GM12878 (cell line): ENCODE measurements around the gene APOL4. TPM values are rescaled to one million over a fixed set of nuclear protein-coding genes. Genes with fewer than 3 reads are reported as not detected.

Experiments
- ATAC-seq: fragments of 200-7000 bp; cut with Tn5 transposase; 3 replicates; pipeline ENCODE4 v1.9.1; 2020; ENCODE audit warnings: mild to moderate bottlenecking, moderate library complexity
- BruUV-seq: library from RNA; stranded (reverse); fragments of 400-500 nt; replicated peaks from 2 replicates; lab custom pipeline; 2021; lab: Mats Ljungman, UMichigan
- CTCF ChIA-PET: fragments of 300-600 bp; sonication (Branson Sonifier 250); formaldehyde crosslinking; extraction: SDS; loops from one replicate; lab custom pipeline; 2021; ENCODE audit warnings: inconsistent platforms; lab: Yijun Ruan, JAX
- POLR2A ChIA-PET: fragments of 350-600 bp; formaldehyde crosslinking; extraction: SDS; loops from one replicate; lab custom pipeline; 2021; ENCODE audit warnings: inconsistent platforms; lab: Charles Lee
- RAD21 ChIA-PET: fragments of 300-600 bp; sonication (Branson Sonifier 250); formaldehyde crosslinking; loops from one replicate; lab custom pipeline; 2023; ENCODE audit warnings: antibody characterized with exemption; ENCODE audit not compliant: unreplicated experiment; lab: Charles Lee
- SMC1A ChIA-PET: fragments of 300-600 bp; sonication (Branson Sonifier 250); formaldehyde crosslinking; loops from one replicate; lab custom pipeline; 2023; ENCODE audit not compliant: unreplicated experiment, uncharacterized antibody; lab: Charles Lee
- DNase-seq: peaks from one replicate; pipeline ENCODE4 v3.0.0-alpha.2; 2011; ENCODE audit warnings: low read depth, low spot score
- FAIRE-seq: peaks from 3 replicates; lab custom pipeline; 2011; peaks lifted over from hg19 to GRCh38; lab: Jason Lieb, UNC
- H2AFZ ChIP-seq: 2 replicates; pipeline ENCODE4 v1.6.0; 2011; ENCODE audit warnings: low read depth, low read length, control low read depth; ENCODE audit not compliant: control insufficient read depth
- H3K27ac ChIP-seq: 2 replicates; pipeline ENCODE4 v1.5.1; 2011; ENCODE audit warnings: control low read depth; ENCODE audit not compliant: control insufficient read depth, insufficient read depth
- H3K27me3 ChIP-seq, 2 experiments: replicated peaks in 1 of 2; 2 replicates each; pipeline versions ENCODE4 v1.6.0 to v1.6.1; 2011; ENCODE audit warnings: low read length in 1 of 2; ENCODE audit not compliant: control insufficient read depth in 2 of 2, insufficient read depth in 2 of 2
- H3K36me3 ChIP-seq, 2 experiments: 2 replicates each; pipeline ENCODE4 v1.5.1; 2011; ENCODE audit warnings: low read length in 1 of 2; ENCODE audit not compliant: control insufficient read depth in 2 of 2, insufficient read depth in 2 of 2
- H3K4me1 ChIP-seq: 2 replicates; pipeline ENCODE4 v1.6.1; 2011; ENCODE audit warnings: mild to moderate bottlenecking, low read length, moderate library complexity, mixed read lengths; ENCODE audit not compliant: control insufficient read depth, insufficient read depth
- H3K4me2 ChIP-seq: 2 replicates; pipeline ENCODE4 v1.6.0; 2011; ENCODE audit warnings: control low read depth; ENCODE audit not compliant: control insufficient read depth, insufficient read depth
- H3K4me3 ChIP-seq: fragments of 200-600 bp; sonication (generic); 2 replicates; pipeline ENCODE4 v1.5.1; 2016
- H3K79me2 ChIP-seq: 2 replicates; pipeline ENCODE4 v1.6.0; 2011; ENCODE audit warnings: low read length; ENCODE audit not compliant: control insufficient read depth, insufficient read depth
- H3K9ac ChIP-seq: 2 replicates; pipeline ENCODE4 v1.8.0; 2011; ENCODE audit warnings: low read length, control low read depth, mixed read lengths; ENCODE audit not compliant: control insufficient read depth, insufficient read depth
- H3K9me3 ChIP-seq: replicated peaks from 3 replicates; pipeline ENCODE4 v1.5.1; 2011; ENCODE audit warnings: mild to moderate bottlenecking, low read length; ENCODE audit not compliant: control insufficient read depth, insufficient read depth
- H4K20me1 ChIP-seq: 2 replicates; pipeline ENCODE4 v1.6.0; 2011; ENCODE audit not compliant: control insufficient read depth, insufficient read depth
- MLLT1 ChIP-seq: fragments of 450-650 bp; IDR thresholded peaks from 2 replicates; pipeline ENCODE4 v1.6.1; 2016; ENCODE audit warnings: mild to moderate bottlenecking
- SMARCA5 ChIP-seq: fragments of 450-650 bp; IDR thresholded peaks from 2 replicates; pipeline ENCODE4 v1.6.1; 2017; ENCODE audit warnings: mild to moderate bottlenecking
- WGBS: methylation state at CpG from one replicate; pipeline ENCODE4 v1.1.6; 2016; ENCODE audit warnings: low lambda C conversion rate; ENCODE audit not compliant: insufficient replicate concordance, insufficient coverage; ENCODE audit errors: missing lambda C conversion rate; 5-methylcytosine and 5-hydroxymethylcytosine counted together
- in situ Hi-C: fragments of 300-500 bp; cut with MboI; formaldehyde crosslinking; loops from 9 replicates; pipeline ENCODE4 v1.14.3; 2018; ENCODE audit warnings: mixed read lengths
- intact Hi-C: fragments of 100-400 bp; cut with micrococcal nuclease; formaldehyde crosslinking; loops from one replicate; pipeline ENCODE4 v1.14.2; 2022; ENCODE audit not compliant: unreplicated experiment
- polyA plus RNA-seq, 11 experiments: library from polyadenylated mRNA; depleted of rRNA in 4 of 11; unstranded in 6 of 11; stranded (reverse) in 5 of 11; fragments of >200 nt; fragmentation: Nextera tagmentation in 4 of 11; fragmentation: Illumina TruSeq in 1 of 11; extraction: Ambion mirVana in 4 of 11; extraction: Trizol in 1 of 11; gene quantifications; 1 replicate in 1 of 11; 2 replicates in 10 of 11; pipeline versions ENCODE4 v1.2.1 to v1.2.3, GENCODE V29; 2011 to 2016; ENCODE audit warnings: inconsistent platforms in 2 of 11, missing spikeins in 2 of 11, low read depth in 1 of 11
- total RNA-seq, 4 experiments: library from RNA; depleted of rRNA in 3 of 4; stranded (reverse); fragments of >200 nt in 3 of 4; fragmentation: Illumina TruSeq in 1 of 4; extraction: Trizol in 1 of 4; gene quantifications; 2 replicates each; pipeline versions ENCODE4 v1.2.1 to v1.2.3, GENCODE V29; 2013 to 2021

APOL4 gene
- total and polyA plus RNA-seq, 10 of the 15 experiments (the other 5 are each of a cell fraction or from before 2014, with no cell fraction given) = 0.03 to 0.24 (median 0.19) TPM; not detected in 7

- RAD21 ChIA-PET = interaction anchor here (0.6 to 4.7 kb wide), 5 partner anchors 13 to 76 kb away, joined by 3 to 100 read pairs (median 3); partner anchors contain the start of genes APOL1 and APOL3
- SMC1A ChIA-PET = interaction anchor here (0.6 to 9.5 kb wide), 12 partner anchors 7 to 42 kb away, joined by 3 to 165 read pairs (median 7); partner anchors contain the start of gene APOL1
- Histone ChIP-seq H3K27me3 (no peaks in the 10 kb centered on the region), H3K79me2 (peaks cover 43% of the 10 kb centered on the region), H3K4me1 (peaks cover 31% of the 10 kb centered on the region), H3K36me3 (peaks cover 3 to 19% of the 10 kb centered on the region in 2 experiments; a peak in 3 of 4 replicates), H3K4me2 (peak overlapping the region; percentile 88), H4K20me1 (no peaks in the 10 kb centered on the region)
- intact Hi-C loops = loop anchor here (5.0 kb wide), 1 partner anchor 41 kb away; no protein-coding TSS in a partner anchor
- TF ChIP-seq SMARCA5 = no peak
- peak; percentile 84 for TF ChIP-seq MLLT1
- TF ChIP-seq, all 136 proteins: peak for 1
- H2AFZ ChIP-seq = no peak overlapping the region
- peak overlapping the region; percentile 96; the same call in 1 of the 2 replicates for H3K4me3 ChIP-seq
- POLR2A ChIA-PET = interaction anchor here (0.6 to 7.7 kb wide), 3 partner anchors 9 to 28 kb away, joined by 3 to 99 read pairs (median 3); partner anchors contain the start of gene APOL1
- no peak overlapping the region for H3K27ac ChIP-seq
- CTCF ChIA-PET = interaction anchor here (0.6 to 8.0 kb wide), 11 partner anchors 9 to 250 kb away, joined by 3 to 153 read pairs (median 6); partner anchors contain the start of gene APOL1
- no peak for FAIRE-seq
- no peak for ATAC-seq
- WGBS = 93% methylated on average over 14 of the region's 14 CpGs
- H3K9ac ChIP-seq = peak overlapping the region; percentile 65
- no peaks in the 10 kb centered on the region; the same call in 2 of the 3 replicates for H3K9me3 ChIP-seq
- DNase-seq = no peak
- no TSS peak for BruUV-seq
- in situ Hi-C loops = no loop called here
These were observed 35.0 kb upstream of the APOL4 start for GRCh38 chr22:36236388-36237319.
